Activated CD4-positive, alpha-beta T cell treated with anti-CD3 and anti-CD28 coated beads, Interleukin-2, amount 50 U/mL, for 48 hours (primary cell): Measurements from ENCODE around the gene RPL39L.
"Not testable (repeated sequence)": the region's sequence is repeated elsewhere in the genome, so short reads cannot be mapped to it uniquely, and the experiment has no call there.

Experiments
- DNase-seq, 2 experiments: peaks; one replicate each; pipeline ENCODE4 v3.0.0-alpha.2; 2020

Gene RPL39L

GRCh38 chr3:187136936-187137335, 2.4 kb downstream of the RPL39L start:
- no peak for DNase-seq

GRCh38 chr3:187136337-187136736, 3.0 kb downstream of the RPL39L start:
- DNase-seq = no peak

GRCh38 chr3:187135172-187135690, 4.1 kb downstream of the RPL39L start:
- DNase-seq = not testable (repeated sequence)

GRCh38 chr3:187133181-187133580, 6.1 kb downstream of the RPL39L start:
- DNase-seq = not testable (repeated sequence)

- no peak for DNase-seq
Measured at GRCh38 chr3:187132666-187133065, 6.6 kb downstream of the RPL39L start.

- no peak for DNase-seq
Measured at GRCh38 chr3:187131981-187132380, 7.3 kb downstream of the RPL39L start.

GRCh38 chr3:187130346-187131066, 8.8 kb downstream of the RPL39L start:
- DNase-seq = peak; percentile 42 to 57

- no peak for DNase-seq
Measured at GRCh38 chr3:187125319-187126031, 13.8 kb downstream of the RPL39L start.

- no peak for DNase-seq
Measured at GRCh38 chr3:187122261-187122660, 17.0 kb downstream of the RPL39L start.

GRCh38 chr3:187120326-187120725, 19.0 kb downstream of the RPL39L start:
- no peak for DNase-seq

- no peak for DNase-seq
Measured at GRCh38 chr3:187114511-187114910, 24.8 kb downstream of the RPL39L start.

- DNase-seq = no peak
Measured at GRCh38 chr3:187112934-187113793, 26.1 kb downstream of the RPL39L start.

GRCh38 chr3:187110156-187110555, 29.1 kb downstream of the RPL39L start:
- no peak for DNase-seq

- no peak for DNase-seq
Measured at GRCh38 chr3:187107989-187108388, 31.3 kb downstream of the RPL39L start.

- no peak for DNase-seq
Measured at GRCh38 chr3:187105700-187106099, 33.6 kb downstream of the RPL39L start.

GRCh38 chr3:187104933-187105332, 34.4 kb downstream of the RPL39L start:
- DNase-seq = no peak

- no peak for DNase-seq
Measured at GRCh38 chr3:187104342-187104741, 35.0 kb downstream of the RPL39L start.

- no peak for DNase-seq
Measured at GRCh38 chr3:187103251-187103650, 36.0 kb downstream of the RPL39L start.

- DNase-seq = no peak
Measured at GRCh38 chr3:187102073-187102634, 37.1 kb downstream of the RPL39L start.

- peak; percentile 69 to 71 for DNase-seq
Measured at GRCh38 chr3:187101184-187102072, 37.9 kb downstream of the RPL39L start.

- no peak for DNase-seq
Measured at GRCh38 chr3:187098923-187099512, 40.3 kb downstream of the RPL39L start.
